A204.1 (cell line): ENCODE measurements around the gene XDH.

ENCODE experiments used
- FAIRE-seq: peaks from 2 replicates; lab custom pipeline; 2012; peaks lifted over from hg19 to GRCh38; lab: Jason Lieb, UNC

XDH gene

GRCh38 chr2:31414601-31415241 is at the start of gene XDH:
Gene XDH (minus strand): TSS chr2:31414742. CDS start chr2:31414666, 76 bp downstream.
- no peak for FAIRE-seq

GRCh38 chr2:31457651-31458050 is 43.1 kb upstream of the XDH start:
- no peak for FAIRE-seq

DNA sequence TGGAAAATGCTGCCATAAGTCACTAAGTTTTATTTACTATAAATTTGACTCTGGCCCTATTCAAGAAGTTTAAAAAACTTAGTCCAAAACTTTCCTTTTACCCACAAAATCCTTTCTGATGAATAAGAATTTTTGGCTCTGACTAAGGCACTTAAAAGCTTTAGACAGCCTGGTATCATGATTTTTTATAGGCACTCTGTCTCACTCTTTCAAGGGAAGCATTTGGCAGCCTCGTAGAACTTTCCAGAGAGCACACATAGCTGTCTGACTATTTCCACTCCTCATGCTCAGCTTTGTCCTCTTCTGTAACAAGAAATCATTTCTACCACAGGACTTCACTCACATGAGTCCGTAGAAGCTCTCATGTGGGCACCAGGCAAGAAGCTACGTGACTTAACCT is 32.3 kb upstream of the XDH start:
- FAIRE-seq: no peak

DNA sequence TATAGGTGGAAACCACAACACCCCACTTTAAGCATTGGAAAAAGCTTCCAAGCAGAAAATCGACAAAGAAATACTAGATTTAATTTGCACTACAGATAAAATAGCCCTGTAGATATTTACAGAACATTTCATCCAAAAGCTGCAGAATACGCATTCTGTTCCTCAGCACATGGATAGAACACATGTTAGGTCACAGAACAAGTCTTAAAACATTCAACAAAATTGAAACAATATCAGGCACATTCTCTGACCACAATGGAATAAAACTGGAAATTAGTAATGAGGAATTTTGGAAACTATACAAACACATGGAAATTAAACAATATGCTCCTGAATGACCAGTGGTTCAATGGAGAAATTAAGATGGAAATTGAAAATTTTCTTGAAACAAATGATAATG is 27.8 kb upstream of the XDH start:
- FAIRE-seq: no peak

DNA sequence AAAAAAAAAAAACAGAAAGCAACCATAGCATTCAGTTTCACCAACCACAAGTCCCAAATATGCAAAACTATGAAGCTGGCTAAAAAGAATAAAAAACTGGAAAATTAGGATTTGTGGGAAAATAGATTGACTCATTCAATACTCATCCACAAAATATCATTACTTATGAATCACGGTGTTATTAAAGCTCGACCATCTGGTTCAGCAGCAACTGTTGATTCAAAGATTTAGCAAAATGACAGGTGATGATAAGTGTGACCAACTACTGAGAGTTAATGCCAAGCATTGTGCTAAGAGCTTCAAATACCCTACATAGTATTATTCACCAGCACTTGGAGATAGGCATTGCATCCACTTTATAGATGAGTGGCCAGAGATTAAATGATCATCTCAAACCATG is 26.2 kb upstream of the XDH start:
- no peak for FAIRE-seq

- FAIRE-seq: no peak
Measured at GRCh38 chr2:31434911-31435310, 20.4 kb upstream of the XDH start.

DNA sequence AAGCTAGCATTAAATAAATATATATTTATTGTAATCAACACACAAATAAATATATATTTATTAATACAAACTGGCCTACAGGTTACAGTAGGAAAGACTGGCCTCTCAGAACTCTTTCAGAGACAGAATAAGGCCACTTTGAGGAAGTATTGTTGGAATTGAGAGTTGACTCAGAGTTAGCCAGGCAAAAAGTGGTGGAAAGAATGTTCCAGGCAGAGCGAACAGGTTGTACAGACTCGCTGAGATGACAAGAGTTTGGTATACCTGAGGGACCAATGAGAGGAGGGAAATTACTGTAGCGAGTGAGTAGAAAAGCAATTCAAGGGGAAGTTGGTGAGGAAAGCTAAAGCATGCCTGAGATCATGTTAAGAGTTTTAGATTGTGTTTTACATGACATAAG is 19.0 kb upstream of the XDH start:
- no peak for FAIRE-seq

DNA sequence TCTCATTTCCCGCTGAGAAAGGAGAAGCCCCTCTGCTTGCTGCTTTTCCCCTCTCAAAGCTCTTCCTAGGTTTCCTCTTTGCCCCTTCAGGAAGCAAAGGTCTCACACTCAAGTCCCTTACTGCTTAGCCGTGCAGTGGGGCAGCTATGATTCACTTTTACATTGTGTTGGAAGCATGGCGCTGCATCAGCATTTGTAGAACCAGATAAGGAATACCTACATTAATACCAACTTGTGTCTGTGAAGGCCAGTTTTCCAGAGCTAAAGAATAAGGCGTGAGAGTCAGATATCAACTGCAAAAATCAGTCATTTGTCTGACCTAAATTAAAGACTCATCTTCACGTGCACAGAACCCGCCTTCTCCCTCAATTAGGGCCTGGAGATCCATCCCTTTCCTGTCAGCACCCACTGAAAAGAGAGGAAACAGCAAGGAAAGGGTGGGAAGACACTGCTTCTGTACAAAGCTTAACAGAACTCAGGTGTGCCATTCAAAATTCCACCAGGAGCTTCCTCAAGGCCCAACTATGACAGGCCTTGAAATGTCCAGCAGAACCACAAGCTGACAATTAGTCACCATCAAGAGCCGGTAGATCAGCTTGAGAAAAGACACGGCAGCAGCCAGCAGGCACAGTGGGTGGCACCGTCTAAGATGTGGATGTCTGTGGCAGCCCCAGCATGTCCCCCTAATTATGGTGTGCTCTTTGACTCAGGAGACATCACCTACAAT is 16.1 kb upstream of the XDH start:
- FAIRE-seq: no peak

DNA sequence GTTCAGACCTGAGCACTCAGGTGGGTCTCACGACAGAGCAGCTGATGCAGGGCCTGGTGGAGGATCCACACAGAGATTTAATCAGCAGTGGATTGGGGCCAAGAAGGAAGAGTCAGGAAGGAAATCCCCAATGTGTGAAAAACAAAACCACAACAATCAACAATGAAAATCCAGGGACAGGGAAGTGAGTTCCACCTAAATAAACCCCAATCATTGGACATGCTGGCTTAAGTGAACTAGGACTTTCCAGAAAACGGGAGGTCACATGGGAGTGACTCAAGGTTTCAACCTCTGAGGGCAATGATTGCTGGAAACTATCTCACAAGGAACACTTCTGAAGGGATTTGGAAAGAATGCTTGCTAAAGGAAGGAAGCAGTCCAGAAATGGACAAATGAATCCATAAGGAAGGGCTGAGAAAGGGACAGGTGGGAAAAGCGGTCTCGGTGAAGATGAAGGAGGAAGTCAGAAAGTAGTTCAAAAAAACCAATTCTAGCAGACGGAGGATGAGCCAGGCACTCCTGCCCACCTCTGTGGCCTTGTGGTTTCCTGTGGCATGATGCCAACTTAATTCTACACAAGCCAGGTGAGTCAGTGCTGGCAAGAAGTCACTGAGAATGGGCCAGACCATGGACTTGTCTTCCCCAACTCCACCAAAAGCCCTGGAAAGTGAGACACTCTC is 15.4 kb upstream of the XDH start:
- no peak for FAIRE-seq

DNA sequence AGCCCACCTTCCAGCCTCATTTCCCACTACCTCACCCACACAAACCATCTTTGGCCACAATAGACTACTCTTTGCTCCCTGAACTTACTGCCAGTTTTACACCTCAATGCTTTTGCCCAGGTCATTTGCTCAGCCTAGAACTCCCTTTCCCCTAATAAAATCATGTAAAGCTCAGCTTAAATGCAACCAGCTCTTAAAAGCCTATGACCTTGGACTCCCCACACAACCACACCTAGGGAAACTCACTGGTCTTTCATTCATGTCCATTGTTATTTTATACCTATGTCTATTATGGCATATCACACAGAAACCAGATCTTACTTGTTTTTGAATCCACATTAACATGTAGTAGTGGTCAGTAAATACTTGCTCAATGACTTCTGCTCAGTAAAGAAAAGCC is 14.5 kb upstream of the XDH start:
- no peak for FAIRE-seq

- no peak for FAIRE-seq
Measured at GRCh38 chr2:31428001-31428418, 13.5 kb upstream of the XDH start.

DNA sequence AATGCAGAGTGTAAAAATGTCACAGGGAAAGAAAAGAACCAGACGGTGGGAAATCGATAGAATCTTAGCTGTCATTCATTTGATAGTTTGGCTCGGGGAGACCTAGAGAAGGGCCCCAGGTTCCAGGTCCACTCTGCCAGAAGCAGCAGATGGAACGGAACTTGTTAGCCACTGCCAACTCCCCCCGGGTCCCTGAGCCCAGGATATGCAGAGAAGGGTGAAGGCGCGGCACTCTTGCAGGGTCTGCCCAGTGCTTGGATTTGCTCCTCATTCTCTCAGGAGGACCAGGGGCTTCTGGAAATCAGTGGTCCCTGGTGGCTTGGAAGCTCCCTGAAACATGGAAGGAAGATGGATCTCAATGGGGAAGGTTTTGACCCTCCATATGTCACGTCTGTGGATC is 11.6 kb upstream of the XDH start:
- no peak for FAIRE-seq

GRCh38 chr2:31421634-31422033 is 7.1 kb upstream of the XDH start:
- no peak for FAIRE-seq

DNA sequence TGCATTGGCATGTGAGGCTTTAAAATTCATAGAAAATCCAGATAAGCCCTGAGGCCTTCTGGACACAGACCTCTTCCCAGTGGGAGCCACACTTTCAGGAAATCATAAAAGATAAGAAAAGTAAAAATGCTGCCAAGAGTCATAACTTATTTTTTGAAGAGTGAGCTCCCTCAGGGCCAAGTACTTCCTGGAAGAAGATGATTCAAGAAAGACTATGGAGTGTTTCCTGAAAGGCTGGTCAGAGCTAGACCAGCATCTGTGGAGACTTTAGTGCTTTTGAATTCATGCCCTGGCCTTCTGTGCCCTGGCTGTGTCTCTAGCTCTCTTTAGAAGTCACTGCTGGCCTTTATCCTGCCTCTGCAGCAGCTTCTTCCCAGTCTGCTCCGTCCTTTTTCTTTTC is 6.4 kb upstream of the XDH start:
- FAIRE-seq: no peak

DNA sequence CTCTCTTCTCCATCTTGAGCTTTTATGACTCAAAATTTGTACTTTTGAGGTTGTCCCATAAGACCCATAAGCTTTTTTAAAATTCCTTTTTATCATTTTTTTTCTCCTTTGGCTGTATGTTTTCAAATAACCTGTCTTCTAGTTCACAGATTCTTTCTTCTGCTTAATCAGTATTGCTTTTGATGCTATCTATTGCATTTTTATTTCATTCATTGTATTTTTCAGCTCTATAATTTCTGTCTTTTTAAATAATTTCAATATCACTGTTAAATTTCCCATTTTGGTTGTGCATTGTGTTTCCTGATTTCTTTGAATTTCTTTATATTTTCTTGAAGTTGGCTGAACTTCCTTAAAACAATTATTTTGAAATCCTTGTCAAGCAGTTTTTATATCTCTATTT is 4.8 kb upstream of the XDH start:
- FAIRE-seq: no peak

DNA sequence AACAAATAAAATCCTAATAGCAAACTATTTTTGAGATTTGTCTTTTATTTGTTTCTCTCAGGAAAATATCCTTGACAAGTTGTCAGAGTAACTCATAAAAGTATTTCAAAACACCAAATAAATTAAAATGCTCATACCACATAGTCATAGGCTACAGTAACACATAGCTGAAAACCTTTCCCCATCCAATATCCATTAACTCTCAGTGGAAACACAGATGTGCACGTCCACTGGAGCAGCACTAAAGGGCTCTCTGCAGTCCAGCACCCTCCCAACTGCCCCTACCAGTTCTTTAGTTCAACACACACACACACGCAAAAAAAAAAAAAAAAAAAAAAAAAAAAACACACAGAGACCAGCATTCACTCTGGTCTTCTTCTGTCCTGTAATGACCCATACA is 879 bp upstream of the XDH start:
- FAIRE-seq: no peak

- no peak for FAIRE-seq
Measured at GRCh38 chr2:31413862-31414550, 536 bp downstream of the XDH start.

GRCh38 chr2:31413025-31413424 is 1.5 kb downstream of the XDH start:
- FAIRE-seq: no peak

- no peak for FAIRE-seq
Measured at GRCh38 chr2:31411771-31412170, 2.8 kb downstream of the XDH start.

GRCh38 chr2:31406593-31407385 is 7.8 kb downstream of the XDH start:
- no peak for FAIRE-seq

DNA sequence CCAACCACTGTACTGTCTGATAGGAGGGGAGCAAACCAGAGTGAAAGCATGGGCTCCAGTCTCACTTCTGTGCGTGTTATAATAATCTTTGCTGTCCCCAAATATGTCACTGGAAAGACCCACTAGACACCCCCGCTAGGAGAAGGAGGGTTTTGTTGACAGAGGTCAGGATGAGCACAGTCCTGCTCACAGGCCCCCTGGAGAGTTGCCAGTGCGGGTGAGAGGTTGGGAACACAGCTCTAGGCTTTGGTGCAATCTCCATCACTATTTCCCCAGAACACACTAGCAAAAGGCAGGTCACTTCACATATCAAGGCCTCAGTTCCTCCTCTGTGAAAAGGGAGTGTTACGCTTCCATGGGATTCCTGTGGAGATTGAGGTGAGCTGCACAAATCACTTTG is 9.7 kb downstream of the XDH start:
- no peak for FAIRE-seq

DNA sequence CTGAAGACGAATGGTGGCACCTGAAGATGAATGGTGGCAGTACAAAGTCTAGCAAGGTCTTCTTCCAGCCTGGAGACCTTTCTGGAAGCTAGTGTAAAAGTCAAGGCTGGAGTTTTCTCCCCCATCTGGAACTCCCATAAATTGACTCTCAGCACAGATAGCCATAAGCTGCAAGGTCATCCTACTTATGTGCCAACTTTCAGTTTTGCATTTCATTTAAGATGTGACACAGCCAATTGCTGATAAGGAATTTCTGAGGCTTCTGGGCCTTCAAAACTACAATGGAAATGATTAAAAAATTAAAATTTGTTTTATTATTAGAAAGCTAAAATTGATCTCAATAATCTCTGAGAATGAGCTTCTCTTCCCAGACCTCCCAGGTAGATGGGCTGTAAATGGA is 10.2 kb downstream of the XDH start:
- no peak for FAIRE-seq
